RWPE2 (cell line): ENCODE data around the gene ZDHHC3.

Experiments used
- ATAC-seq: fragments of 200-7000 bp; cut with Tn5 transposase; 3 replicates; pipeline ENCODE4 v1.9.1; 2021; ENCODE audit warnings: low read depth
- DNase-seq: peaks from one replicate; pipeline ENCODE4 v3.0.0-alpha.2; 2020; ENCODE audit warnings: low spot score
- H3K27ac ChIP-seq: fragments of 450-650 bp; 2 replicates; pipeline ENCODE4 v1.5.1; 2017; ENCODE audit warnings: mild to moderate bottlenecking; ENCODE audit not compliant: poor library complexity, severe bottlenecking
- H3K27me3 ChIP-seq: fragments of 250-450 bp; sonication (Bioruptor Pico); 2 replicates; pipeline ENCODE4 v1.5.1; 2021; ENCODE audit warnings: mild to moderate bottlenecking, moderate library complexity; ENCODE audit not compliant: insufficient read depth, poor library complexity, severe bottlenecking
- H3K36me3 ChIP-seq: fragments of 250-450 bp; sonication (Bioruptor Pico); 2 replicates; pipeline ENCODE4 v1.5.1; 2020; ENCODE audit warnings: low read depth, mild to moderate bottlenecking, moderate library complexity
- H3K4me1 ChIP-seq: fragments of 250-450 bp; sonication (Bioruptor Pico); 2 replicates; pipeline ENCODE4 v1.5.1; 2021; ENCODE audit warnings: mild to moderate bottlenecking, moderate library complexity; ENCODE audit not compliant: insufficient read depth, poor library complexity, severe bottlenecking
- H3K4me3 ChIP-seq: fragments of 250-450 bp; sonication (Bioruptor Pico); 2 replicates; pipeline ENCODE4 v1.5.1; 2021; ENCODE audit warnings: mild to moderate bottlenecking, moderate library complexity; ENCODE audit not compliant: severe bottlenecking
- H3K9me3 ChIP-seq: fragments of 250-450 bp; sonication (Bioruptor Pico); 2 replicates; pipeline ENCODE4 v1.5.1; 2021; ENCODE audit warnings: mild to moderate bottlenecking, moderate library complexity; ENCODE audit not compliant: severe bottlenecking
- TF ChIP-seq, protein P1 (sequence below): fragments of 450-650 bp; IDR thresholded peaks from one replicate; pipeline ENCODE4 v1.5.1; 2017; ENCODE audit warnings: mild to moderate bottlenecking, moderate library complexity; ENCODE audit not compliant: poor library complexity, severe bottlenecking

ZDHHC3 gene

DNA sequence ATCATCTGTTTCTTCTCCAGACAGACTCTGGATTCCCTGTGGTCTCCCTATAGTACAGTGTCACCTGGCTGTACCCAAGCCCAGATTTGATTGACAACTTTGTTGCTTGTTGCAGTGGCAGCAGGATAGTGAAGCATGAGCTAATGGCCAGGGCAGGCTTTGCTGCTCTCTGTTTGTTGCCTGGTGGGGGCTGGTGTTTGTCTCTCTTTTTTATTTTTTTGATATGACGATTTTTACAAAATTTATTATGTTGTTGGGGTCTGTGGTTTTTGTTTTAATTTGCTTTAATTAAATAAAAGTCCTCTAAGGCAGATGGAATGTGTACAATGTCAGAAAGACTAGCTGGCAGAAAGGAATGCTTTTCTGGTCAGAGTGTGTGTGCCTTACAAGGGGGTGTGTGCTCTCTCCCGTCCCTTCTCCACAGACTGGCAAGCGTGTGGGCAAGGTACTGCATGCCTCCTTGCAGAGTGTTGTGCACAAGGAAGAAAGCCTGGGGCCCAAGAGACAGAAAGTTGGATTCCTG, 34.9 kb upstream of the ZDHHC3 start:
- no peak overlapping the region for H3K4me3 ChIP-seq
- peaks cover 52% of the 10 kb centered on the region for H3K36me3 ChIP-seq
- TF ChIP-seq, protein P1, sequence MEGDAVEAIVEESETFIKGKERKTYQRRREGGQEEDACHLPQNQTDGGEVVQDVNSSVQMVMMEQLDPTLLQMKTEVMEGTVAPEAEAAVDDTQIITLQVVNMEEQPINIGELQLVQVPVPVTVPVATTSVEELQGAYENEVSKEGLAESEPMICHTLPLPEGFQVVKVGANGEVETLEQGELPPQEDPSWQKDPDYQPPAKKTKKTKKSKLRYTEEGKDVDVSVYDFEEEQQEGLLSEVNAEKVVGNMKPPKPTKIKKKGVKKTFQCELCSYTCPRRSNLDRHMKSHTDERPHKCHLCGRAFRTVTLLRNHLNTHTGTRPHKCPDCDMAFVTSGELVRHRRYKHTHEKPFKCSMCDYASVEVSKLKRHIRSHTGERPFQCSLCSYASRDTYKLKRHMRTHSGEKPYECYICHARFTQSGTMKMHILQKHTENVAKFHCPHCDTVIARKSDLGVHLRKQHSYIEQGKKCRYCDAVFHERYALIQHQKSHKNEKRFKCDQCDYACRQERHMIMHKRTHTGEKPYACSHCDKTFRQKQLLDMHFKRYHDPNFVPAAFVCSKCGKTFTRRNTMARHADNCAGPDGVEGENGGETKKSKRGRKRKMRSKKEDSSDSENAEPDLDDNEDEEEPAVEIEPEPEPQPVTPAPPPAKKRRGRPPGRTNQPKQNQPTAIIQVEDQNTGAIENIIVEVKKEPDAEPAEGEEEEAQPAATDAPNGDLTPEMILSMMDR: no peak
- H3K4me1 ChIP-seq: no peaks in the 10 kb centered on the region
- peak; percentile 78 for ATAC-seq
- no peaks in the 10 kb centered on the region for H3K27me3 ChIP-seq
- H3K9me3 ChIP-seq: no peaks in the 10 kb centered on the region
- peak overlapping the region; percentile 42 for H3K27ac ChIP-seq
- no peak for DNase-seq

DNA sequence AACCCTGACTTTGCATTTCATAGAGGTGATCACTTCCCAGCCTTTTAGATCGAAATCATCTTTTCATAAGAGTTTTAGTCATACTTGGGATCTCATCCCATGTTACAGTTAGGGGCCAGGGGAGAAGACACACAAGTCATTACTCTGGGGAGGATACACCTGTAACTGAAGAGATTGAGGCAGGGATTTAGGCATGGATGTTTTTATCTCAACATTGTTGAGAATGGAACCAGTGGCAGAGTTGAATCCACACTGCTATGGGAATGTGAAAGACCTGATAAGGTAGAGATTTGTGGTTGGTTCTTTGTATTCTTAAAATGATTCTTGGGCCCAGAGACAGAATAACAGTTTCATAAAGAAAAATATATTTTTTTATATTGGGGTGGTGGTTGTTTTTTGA, 33.9 kb upstream of the ZDHHC3 start:
- TF ChIP-seq, protein P1: no peak
- ATAC-seq (no peak), DNase-seq (no peak)
- Histone ChIP-seq H3K36me3 (peaks cover 62% of the 10 kb centered on the region), H3K27me3 (no peaks in the 10 kb centered on the region), H3K27ac (no peak overlapping the region), H3K9me3 (no peaks in the 10 kb centered on the region), H3K4me3 (no peak overlapping the region), H3K4me1 (no peaks in the 10 kb centered on the region)

DNA sequence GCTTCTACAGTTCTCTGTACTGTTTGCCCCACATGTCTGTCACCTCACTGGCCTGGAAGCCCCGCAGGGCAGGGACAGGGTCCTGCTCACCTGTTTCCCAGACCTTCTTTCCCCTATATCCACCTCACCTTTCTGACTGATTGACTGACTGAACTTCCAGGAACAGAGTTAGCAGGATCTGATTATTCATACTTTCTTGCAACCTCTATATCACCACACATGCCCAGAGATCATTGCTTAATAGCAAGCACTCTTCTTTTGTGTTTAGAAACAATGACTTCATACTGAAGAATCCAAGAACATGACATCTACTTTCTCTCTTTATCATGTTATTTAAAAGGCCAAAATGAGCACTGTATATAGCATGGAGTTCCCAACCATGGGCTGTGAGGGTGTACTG, 32.1 kb upstream of the ZDHHC3 start:
- Histone ChIP-seq H3K27me3 (no peaks in the 10 kb centered on the region), H3K36me3 (peaks cover 71% of the 10 kb centered on the region), H3K4me3 (no peak overlapping the region), H3K9me3 (no peaks in the 10 kb centered on the region), H3K4me1 (no peaks in the 10 kb centered on the region), H3K27ac (no peak overlapping the region)
- TF ChIP-seq, protein P1: no peak
- DNase-seq (no peak), ATAC-seq (peak; percentile 37; the same call in 2 of the 3 replicates)

DNA sequence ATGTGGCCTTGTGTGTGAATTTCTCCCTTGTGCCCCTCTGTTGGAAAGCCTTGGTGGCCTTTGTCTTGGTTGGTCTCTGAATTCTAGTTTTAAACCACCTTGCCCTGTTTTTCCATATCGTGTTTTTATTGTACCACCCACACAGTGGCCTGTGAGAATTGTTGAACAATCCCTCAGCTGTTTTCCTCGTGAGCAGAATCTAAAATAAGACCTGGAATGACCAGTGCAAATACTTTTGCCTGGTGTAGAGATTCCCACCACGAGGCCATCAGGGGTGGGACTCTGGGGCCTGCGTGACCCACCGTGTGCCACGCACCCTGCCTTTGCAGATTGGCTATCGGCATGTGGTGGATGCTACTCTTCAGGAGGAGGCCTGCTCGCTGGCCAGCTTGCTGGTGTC, 31.1 kb upstream of the ZDHHC3 start:
- Histone ChIP-seq H3K4me1 (no peaks in the 10 kb centered on the region), H3K36me3 (peaks cover 72% of the 10 kb centered on the region), H3K9me3 (no peaks in the 10 kb centered on the region), H3K27ac (no peak overlapping the region), H3K27me3 (no peaks in the 10 kb centered on the region), H3K4me3 (no peak overlapping the region)
- no peak for DNase-seq
- TF ChIP-seq, protein P1: no peak
- no peak for ATAC-seq

DNA sequence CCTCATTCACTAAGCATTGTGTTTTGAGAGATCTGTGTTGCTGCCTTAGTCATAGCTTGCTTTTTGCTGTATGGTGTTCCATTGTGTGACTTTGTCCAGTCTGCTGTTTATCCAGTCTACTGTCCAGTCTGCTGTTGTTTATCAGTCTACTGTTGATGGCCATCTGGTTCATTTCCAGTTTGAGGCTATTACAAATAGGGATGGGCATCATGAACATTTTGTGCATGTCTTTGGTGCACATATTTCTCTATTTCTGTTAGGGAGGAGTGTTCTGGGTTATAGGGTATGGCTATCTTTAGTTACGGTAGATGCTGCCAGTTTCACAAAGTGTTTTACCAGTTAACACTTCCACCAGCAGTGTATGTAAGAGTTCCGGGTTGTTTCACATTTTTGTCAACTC, 27.9 kb upstream of the ZDHHC3 start:
- DNase-seq (no peak), ATAC-seq (no peak)
- TF ChIP-seq, protein P1: no peak
- Histone ChIP-seq H3K36me3 (peaks cover 84% of the 10 kb centered on the region), H3K4me1 (no peaks in the 10 kb centered on the region), H3K9me3 (no peaks in the 10 kb centered on the region), H3K4me3 (no peak overlapping the region), H3K27me3 (no peaks in the 10 kb centered on the region), H3K27ac (no peak overlapping the region)
